Esophagus muscularis mucosa (tissue), 4 donors: Measurements from ENCODE around the gene HACE1. TPM values are rescaled to one million over a fixed set of nuclear protein-coding genes. Genes with fewer than 3 reads are reported as not detected.

Experiments used
- DNase-seq: peaks from one replicate; pipeline ENCODE4 v3.0.0-alpha.2; 2017; ENCODE audit errors: extremely low spot score
- H3K27ac ChIP-seq, 4 donors: fragments of 200-600 bp; sonication (generic); replicated peaks in 1 of 4; 1 replicate in 3 of 4; 2 replicates in 1 of 4; pipeline ENCODE4 v1.5.1; 2016 to 2019; ENCODE audit warnings: mild to moderate bottlenecking in 1 of 4
- H3K27me3 ChIP-seq, 4 donors: fragments of 200-600 bp; sonication (generic); one replicate each; pipeline versions ENCODE4 v1.5.1 to v1.6.0; 2016 to 2019
- H3K36me3 ChIP-seq, 4 donors: fragments of 200-600 bp; sonication (generic); one replicate each; pipeline ENCODE4 v1.5.1; 2016 to 2019
- H3K4me1 ChIP-seq, 4 donors: fragments of 200-600 bp; sonication (generic); one replicate each; pipeline ENCODE4 v1.5.1; 2016 to 2019
- H3K4me3 ChIP-seq, 4 donors: fragments of 200-600 bp; sonication (generic); 1 replicate in 2 of 4; 2 replicates in 2 of 4; pipeline ENCODE4 v1.5.1; 2016 to 2019; ENCODE audit warnings: mild to moderate bottlenecking in 4 of 4, moderate library complexity in 1 of 4
- H3K9me3 ChIP-seq, 4 donors: fragments of 200-600 bp; sonication (generic); 1 replicate in 3 of 4; 2 replicates in 1 of 4; pipeline ENCODE4 v1.5.1; 2016 to 2019
- CTCF ChIP-seq, 3 experiments: fragments of 200-600 bp in 2 of 3; fragments of 450-650 bp in 1 of 3; sonication (generic) in 2 of 3; IDR thresholded peaks; one replicate each; pipeline ENCODE4 v1.5.1; 2017 to 2019; ENCODE audit warnings: antibody characterized with exemption in 3 of 3, mild to moderate bottlenecking in 2 of 3, moderate library complexity in 1 of 3
- EP300 ChIP-seq: sonication (generic); formaldehyde crosslinking; IDR thresholded peaks from one replicate; pipeline ENCODE4 v1.6.1; 2017; ENCODE audit warnings: antibody characterized with exemption
- POLR2A ChIP-seq: fragments of 450-650 bp; IDR thresholded peaks from one replicate; pipeline ENCODE4 v1.6.1; 2017; ENCODE audit warnings: antibody characterized with exemption, moderate library complexity, mild to moderate bottlenecking, low read depth
- POLR2AphosphoS5 ChIP-seq, 2 donors: sonication (generic); formaldehyde crosslinking; IDR thresholded peaks; one replicate each; pipeline ENCODE4 v1.6.1; 2017; ENCODE audit warnings: antibody characterized with exemption in 2 of 2
- WGBS: methylation state at CpG from one replicate; pipeline ENCODE4 v1.1.5; 2018; 5-methylcytosine and 5-hydroxymethylcytosine counted together
- intact Hi-C: fragments of 100-400 bp; cut with DNase I; formaldehyde crosslinking; loops from one replicate; pipeline ENCODE4 v1.15.1; 2023
- total RNA-seq, 4 donors: library from RNA; depleted of rRNA; stranded (reverse); fragments of >200 nt; gene quantifications; one replicate each; pipeline versions ENCODE4 v1.1.0 to v1.2.1, GENCODE V29; 2016

Gene HACE1
- total RNA-seq, 4 donors from 2014 or later = 11.4 to 21.5 (median 18.7) TPM

GRCh38 chr6:104698979-104699378 is 160.7 kb downstream of the HACE1 start:
- Histone ChIP-seq H3K27me3 (no peaks in the 10 kb centered on the region), H3K4me1 (no peaks in the 10 kb centered on the region), H3K27ac (no peak overlapping the region), H3K4me3 (no peak overlapping the region), H3K9me3 (no peaks in the 10 kb centered on the region), H3K36me3 (no peaks in the 10 kb centered on the region)
- 94% methylated on average over 1 of the region's 1 CpG for WGBS
- intact Hi-C loops = no loop called here
- DNase-seq = no peak
- TF ChIP-seq POLR2A = no peak
- no peak for TF ChIP-seq POLR2AphosphoS5 (IDR thresholded peaks at IDR 0.05)
- TF ChIP-seq EP300 = no peak
- no peak for TF ChIP-seq CTCF (IDR thresholded peaks at IDR 0.05)

- 100% methylated on average over 1 of the region's 1 CpG for WGBS
These were observed 167.7 kb downstream of the HACE1 start for GRCh38 chr6:104692008-104692407.

GRCh38 chr6:104689551-104690205 is 170.0 kb downstream of the HACE1 start:
- intact Hi-C loops = no loop called here
- Histone ChIP-seq H3K27ac (no peak overlapping the region), H3K4me1 (no peaks in the 10 kb centered on the region), H3K27me3 (no peaks in the 10 kb centered on the region), H3K4me3 (no peak overlapping the region), H3K9me3 (no peaks in the 10 kb centered on the region), H3K36me3 (no peaks in the 10 kb centered on the region)
- no peak for DNase-seq
- 70% methylated on average over 3 of the region's 3 CpGs for WGBS
- TF ChIP-seq POLR2AphosphoS5 (IDR thresholded peaks at IDR 0.05) (no peak), EP300 (no peak), POLR2A (no peak), CTCF (IDR thresholded peaks at IDR 0.05) (no peak)

More at GRCh38 chr6:104692008-104692407, 167.7 kb downstream of the HACE1 start:
- no peaks in the 10 kb centered on the region for H3K36me3 ChIP-seq
- H3K4me1 ChIP-seq = no peaks in the 10 kb centered on the region
- no peaks in the 10 kb centered on the region for H3K27me3 ChIP-seq
- intact Hi-C loops = no loop called here
- DNase-seq = no peak
- no peaks in the 10 kb centered on the region for H3K9me3 ChIP-seq
- H3K4me3 ChIP-seq = no peak overlapping the region
- H3K27ac ChIP-seq = no peak overlapping the region
- TF ChIP-seq EP300 = no peak
- no peak for TF ChIP-seq POLR2AphosphoS5 (IDR thresholded peaks at IDR 0.05)
- TF ChIP-seq CTCF (IDR thresholded peaks at IDR 0.05) = no peak
- TF ChIP-seq POLR2A = no peak

GRCh38 chr6:104688283-104688969 is 171.3 kb downstream of the HACE1 start:
- no peaks in the 10 kb centered on the region for H3K27me3 ChIP-seq
- no peak for DNase-seq
- H3K4me1 ChIP-seq = no peaks in the 10 kb centered on the region
- TF ChIP-seq POLR2A (no peak), CTCF (IDR thresholded peaks at IDR 0.05) (no peak), EP300 (no peak), POLR2AphosphoS5 (IDR thresholded peaks at IDR 0.05) (no peak)
- whole genome bisulfite sequencing = 90% methylated on average over 3 of the region's 3 CpGs
- no peaks in the 10 kb centered on the region for H3K9me3 ChIP-seq
- intact Hi-C loops = no loop called here
- H3K27ac ChIP-seq = no peak overlapping the region
- H3K4me3 ChIP-seq = no peak overlapping the region
- H3K36me3 ChIP-seq = no peaks in the 10 kb centered on the region
